DMS53 treated with DMSO at 0.1 percent for 48 hours (cell line): ENCODE measurements around the gene ANO10.
"Not testable (repeated sequence)": the region's sequence is repeated elsewhere in the genome, so short reads cannot be mapped to it uniquely, and the experiment has no call there.

Experiments used
- DNase-seq: peaks from one replicate; lab custom pipeline; 2025; ENCODE audit not compliant: unreplicated experiment; lab: John Stamatoyannopoulos, UW

ANO10 gene

GRCh38 chr3:43583481-43583880 lies 38.3 kb downstream of the ANO10 start:
- no peak for DNase-seq

- DNase-seq: no peak
Measured at GRCh38 chr3:43582866-43583265, 38.9 kb downstream of the ANO10 start.

GRCh38 chr3:43581343-43581742 lies 40.5 kb downstream of the ANO10 start:
- no peak for DNase-seq

- DNase-seq: peak; percentile 39
Measured at GRCh38 chr3:43580181-43580580, 41.6 kb downstream of the ANO10 start.

- no peak for DNase-seq
Measured at GRCh38 chr3:43573576-43573975, 48.2 kb downstream of the ANO10 start.

- DNase-seq: not testable (repeated sequence)
Measured at GRCh38 chr3:43565661-43566341, 56.0 kb downstream of the ANO10 start.

- DNase-seq: no peak
Measured at GRCh38 chr3:43559961-43560360, 61.9 kb downstream of the ANO10 start.

GRCh38 chr3:43558171-43558570 lies 63.6 kb downstream of the ANO10 start:
- DNase-seq: no peak

- no peak for DNase-seq
Measured at GRCh38 chr3:43549626-43550290, 72.1 kb downstream of the ANO10 start.

GRCh38 chr3:43544277-43544676 lies 77.5 kb downstream of the ANO10 start:
- DNase-seq: peak; percentile 5

GRCh38 chr3:43542328-43543043 lies 79.3 kb downstream of the ANO10 start:
- DNase-seq: no peak

GRCh38 chr3:43540624-43541023 lies 81.2 kb downstream of the ANO10 start:
- no peak for DNase-seq

GRCh38 chr3:43539321-43539720 lies 82.5 kb downstream of the ANO10 start:
- no peak for DNase-seq

- DNase-seq: no peak
Measured at GRCh38 chr3:43537225-43537624, 84.6 kb downstream of the ANO10 start.

GRCh38 chr3:43534675-43535074 lies 87.1 kb downstream of the ANO10 start:
- DNase-seq: no peak

- no peak for DNase-seq
Measured at GRCh38 chr3:43533009-43533408, 88.8 kb downstream of the ANO10 start.

- DNase-seq: no peak
Measured at GRCh38 chr3:43531835-43532234, 90.0 kb downstream of the ANO10 start.

- no peak for DNase-seq
Measured at GRCh38 chr3:43528498-43529099, 93.2 kb downstream of the ANO10 start.

GRCh38 chr3:43526956-43527355 lies 94.9 kb downstream of the ANO10 start:
- DNase-seq: no peak

- no peak for DNase-seq
Measured at GRCh38 chr3:43525941-43526607, 95.7 kb downstream of the ANO10 start.

- DNase-seq: no peak
Measured at GRCh38 chr3:43525386-43525785, 96.4 kb downstream of the ANO10 start.
